Endometrial microvascular endothelial cells (primary cell): ENCODE data around the gene CCN5. TPM values are rescaled to one million over a fixed set of nuclear protein-coding genes. Genes with fewer than 3 reads are reported as not detected.

Experiments used
- in situ Hi-C: cut with HindIII; loops from 2 replicates; pipeline ENCODE4 v1.10.0; 2017; ENCODE audit warnings: low sequenced_read_pairs, low pct_unique_long_range_greater_than_20kb; ENCODE audit errors: inconsistent ontology term
- total RNA-seq: library from RNA; depleted of rRNA; stranded (reverse); fragments of >200 nt; gene quantifications from one replicate; pipeline ENCODE4 v1.2.3, GENCODE V29; 2015; ENCODE audit errors: inconsistent ontology term

CCN5 gene
- total RNA-seq, 1 donor from 2014 or later: not detected

GRCh38 chr20:44730441-44730840 is 15.3 kb downstream of the CCN5 start:
- in situ Hi-C loops: no loop called here

- in situ Hi-C loops: no loop called here
Observed at GRCh38 chr20:44731657-44732056, 16.5 kb downstream of the CCN5 start.

GRCh38 chr20:44732327-44732726 is 17.2 kb downstream of the CCN5 start:
- in situ Hi-C loops: no loop called here

GRCh38 chr20:44733341-44734069 is 18.3 kb downstream of the CCN5 start:
- in situ Hi-C loops: no loop called here

- in situ Hi-C loops: no loop called here
Observed at GRCh38 chr20:44734938-44735337, 19.8 kb downstream of the CCN5 start.

DNA sequence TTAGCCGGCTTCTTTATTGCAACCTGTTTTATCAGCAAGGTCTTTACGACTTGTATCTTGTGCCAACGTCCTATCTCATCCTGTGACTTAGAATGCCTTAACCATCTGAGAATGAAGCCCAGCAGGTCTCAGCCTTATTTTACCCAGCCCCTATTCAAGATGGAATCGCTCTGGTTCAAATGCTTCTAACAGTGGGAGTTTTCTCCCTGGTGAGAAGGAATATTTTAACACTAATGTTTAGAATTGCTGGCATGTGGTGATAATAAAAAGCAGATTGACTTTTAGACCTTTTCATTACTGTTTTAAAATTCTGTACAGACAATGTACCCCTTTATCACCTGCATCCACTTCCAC is 20.6 kb downstream of the CCN5 start:
- in situ Hi-C loops: no loop called here

DNA sequence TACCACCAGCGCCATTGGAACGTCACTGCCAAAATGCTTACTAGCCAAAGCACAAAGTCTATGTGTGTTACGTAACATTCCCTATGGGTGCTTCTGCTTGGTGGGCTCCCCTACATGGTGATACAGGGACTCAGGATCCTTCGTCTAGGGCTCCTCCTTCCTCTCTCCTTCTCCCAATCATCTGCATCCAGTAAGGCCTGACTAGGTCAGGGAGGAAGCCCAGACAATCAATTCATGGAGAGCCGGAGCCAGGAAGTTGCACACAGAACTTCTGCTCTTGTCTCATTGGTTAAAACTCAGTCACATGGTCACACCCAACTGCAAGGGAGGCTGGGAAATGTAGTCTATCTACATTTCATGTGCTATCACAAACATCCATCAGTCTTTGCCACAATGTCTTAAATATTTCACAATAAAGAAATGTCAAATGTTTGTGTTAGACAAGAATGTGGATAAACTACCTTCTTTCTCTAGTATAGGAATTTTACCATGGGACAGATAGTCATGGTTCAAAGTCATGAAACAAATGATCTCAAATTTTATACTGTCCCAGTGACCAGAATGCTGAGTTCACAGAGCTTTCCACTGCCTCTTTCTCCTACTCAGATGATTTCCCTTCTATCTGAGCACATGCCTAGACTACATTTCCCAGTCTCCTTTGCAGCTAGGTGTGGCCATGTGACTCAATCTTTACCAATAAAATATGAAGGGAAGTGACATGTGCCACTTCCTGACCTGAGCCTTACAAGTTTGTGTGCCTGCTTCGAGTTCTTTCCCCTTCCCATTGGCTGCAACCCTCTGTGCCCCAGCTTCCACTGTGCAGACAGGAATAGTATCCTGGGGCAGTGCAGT is 21.2 kb downstream of the CCN5 start:
- in situ Hi-C loops: no loop called here

DNA sequence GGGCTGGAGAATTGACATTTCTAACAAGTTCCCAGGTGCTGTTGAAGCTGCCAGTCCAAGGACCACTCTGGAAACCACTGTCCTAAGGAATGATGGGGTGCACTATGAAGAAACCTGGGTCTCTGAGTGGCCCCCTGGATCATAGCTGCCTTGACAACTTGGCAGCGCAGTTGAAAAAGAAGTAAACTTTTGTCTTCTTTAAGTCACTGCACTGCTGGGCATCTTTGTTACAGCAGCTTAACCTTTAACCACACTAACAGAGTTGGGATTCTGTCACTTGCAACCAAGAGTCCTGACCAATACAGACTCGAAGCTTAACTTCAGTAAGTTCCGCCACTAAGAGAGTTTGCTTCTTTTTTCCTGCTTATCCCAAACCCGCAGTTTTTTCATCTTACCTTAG is 21.9 kb downstream of the CCN5 start:
- in situ Hi-C loops: no loop called here

DNA sequence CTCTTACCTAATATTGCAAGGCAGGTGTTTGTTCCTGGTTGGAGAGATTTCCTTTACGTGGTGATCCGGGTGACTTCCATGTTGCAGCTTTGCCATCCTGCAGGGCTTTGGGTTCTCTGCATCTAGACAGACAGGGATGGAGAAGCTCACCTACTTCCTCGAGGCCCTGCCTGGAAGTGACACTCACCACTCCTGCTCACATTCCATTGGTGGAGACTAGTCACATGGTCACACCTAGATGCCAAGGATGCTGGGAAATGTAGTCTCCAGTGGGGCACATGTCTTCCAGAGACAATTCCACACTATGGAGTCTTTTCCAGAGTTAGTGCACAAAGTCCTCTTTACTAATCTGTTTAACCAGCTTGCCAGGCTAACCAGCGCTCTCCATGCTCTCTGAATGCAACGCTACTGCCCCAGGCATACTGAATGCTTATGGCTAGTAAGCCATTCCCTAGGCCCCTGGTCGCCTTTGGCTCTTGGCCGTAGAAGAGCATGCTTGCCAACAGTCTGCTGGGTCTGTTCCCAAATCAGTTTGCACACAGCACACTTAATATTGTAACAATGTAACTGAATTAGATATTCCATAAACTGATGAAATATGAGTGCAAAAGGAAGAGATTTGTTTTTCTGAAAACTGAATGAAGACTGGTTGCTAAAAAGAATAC is 23.8 kb downstream of the CCN5 start:
- in situ Hi-C loops: no loop called here

DNA sequence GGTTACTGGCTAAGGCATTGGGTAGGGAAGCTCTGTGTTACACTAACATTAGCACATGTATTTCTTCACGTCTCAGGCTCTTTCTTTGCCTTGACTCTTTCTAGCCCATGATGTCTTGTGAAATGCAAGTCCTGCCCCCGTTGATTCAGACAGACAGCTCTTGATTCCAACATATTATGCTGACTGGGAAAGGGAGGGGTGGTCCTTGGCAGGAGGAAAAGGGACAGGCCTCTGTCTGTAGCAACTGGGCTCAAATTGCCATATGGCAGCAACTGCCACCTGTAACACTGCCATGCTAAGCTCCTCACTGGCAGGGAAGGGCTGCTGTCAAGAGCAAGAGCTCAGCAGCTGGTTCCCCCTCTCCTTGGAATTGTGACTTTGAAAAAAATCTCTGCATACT is 24.8 kb downstream of the CCN5 start:
- in situ Hi-C loops: no loop called here

DNA sequence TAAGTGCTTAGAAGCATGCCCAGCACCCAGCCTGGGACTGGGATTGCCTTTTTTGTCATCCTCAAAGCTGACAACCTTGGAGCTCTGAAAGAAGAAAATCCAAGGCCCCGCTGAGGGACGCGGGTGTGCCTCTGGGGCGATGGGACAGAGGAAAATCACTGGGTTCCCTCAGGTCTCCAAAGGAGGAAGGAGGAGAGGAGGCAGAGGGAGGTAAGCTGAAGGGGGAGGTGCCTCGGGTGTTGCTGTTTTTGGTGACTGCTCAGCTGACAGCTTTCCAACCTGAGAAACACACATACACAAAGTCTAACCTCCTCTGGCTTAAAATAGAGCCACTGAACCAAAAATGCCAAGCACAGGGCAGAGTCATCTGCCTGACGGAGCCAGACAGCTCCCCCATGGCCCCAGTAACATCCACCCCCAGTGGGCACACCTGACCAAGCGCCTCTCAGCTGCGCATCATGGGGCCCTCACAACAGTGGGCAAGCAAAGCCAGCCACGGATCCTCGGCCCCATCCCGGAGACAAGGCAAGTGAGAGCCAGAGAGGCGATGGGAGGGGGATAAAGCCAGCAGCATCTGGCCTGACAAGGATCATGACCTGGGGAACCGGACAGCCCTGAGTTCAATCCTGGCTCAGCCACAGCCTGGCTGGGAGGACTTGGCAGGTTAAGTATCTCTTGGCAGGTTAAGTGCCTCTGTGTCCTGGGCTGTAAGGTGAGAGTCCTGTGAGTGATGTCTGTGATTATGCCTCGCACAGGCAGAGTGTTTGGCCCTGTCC is 27.3 kb downstream of the CCN5 start:
- in situ Hi-C loops: no loop called here

DNA sequence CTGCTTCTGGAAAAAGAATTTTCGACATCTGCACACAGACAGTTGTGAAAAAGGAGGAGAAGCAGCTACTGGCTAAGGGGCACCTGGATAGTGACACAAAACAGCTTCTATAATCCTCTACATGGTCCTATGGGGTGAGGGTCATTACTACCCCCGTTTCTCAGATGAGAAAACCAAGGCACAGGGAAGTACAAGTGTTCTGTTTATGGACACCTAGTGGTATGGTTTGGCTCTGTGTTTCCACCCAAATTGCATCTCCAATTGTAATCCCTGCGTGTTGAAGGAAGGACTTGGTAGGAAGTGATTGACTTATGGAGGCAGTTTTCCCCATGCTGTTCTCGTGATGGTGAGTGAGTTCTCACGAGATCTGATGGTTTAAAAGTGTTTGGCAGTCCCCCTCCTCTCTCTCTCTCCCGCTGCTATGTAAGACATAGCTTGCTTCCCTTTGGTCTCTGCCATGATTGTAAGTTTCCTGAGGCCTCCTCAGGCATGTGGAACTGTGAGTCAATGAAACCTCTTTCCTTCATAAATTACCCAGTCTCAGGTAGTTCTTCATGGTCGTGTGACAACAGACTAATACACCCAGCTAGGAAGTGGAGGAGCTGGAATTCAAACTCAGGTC is 28.0 kb downstream of the CCN5 start:
- in situ Hi-C loops: no loop called here

DNA sequence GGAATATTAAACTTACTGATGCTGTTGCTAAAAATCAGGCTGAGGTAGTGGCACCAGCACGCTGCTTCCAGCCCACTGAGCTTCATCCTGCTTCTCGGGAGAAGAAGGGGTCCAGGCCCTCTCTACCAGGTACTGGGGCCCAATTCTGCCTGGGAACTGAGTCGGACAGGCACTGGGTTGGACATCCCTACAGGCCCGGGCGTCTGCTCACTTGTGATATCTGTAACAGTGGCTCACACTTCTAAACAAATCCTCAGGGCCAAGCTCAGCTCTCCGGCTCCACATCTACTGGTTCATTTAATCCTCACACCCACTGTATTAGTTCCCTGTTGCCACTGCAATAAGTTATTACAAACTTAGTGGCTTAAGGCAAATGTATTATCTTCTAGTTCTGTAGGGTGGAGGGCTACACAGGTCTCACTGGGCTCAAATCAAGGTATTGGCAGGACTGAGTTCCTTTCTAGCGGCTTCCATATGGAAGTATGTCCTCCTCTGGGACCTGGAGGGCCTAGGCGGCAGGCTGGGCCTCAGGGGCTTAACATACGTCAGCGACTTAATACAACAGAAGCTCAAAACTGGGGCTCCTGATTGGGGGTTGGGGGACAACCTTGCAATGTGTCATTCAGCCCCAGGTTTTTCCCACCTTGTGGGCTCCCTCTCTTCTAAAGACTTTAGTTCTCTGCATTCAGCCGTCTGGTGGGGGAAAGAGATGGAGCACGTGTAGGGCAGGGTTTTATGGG is 28.9 kb downstream of the CCN5 start:
- in situ Hi-C loops: no loop called here

- in situ Hi-C loops: no loop called here
Observed at GRCh38 chr20:44745122-44745597, 30.0 kb downstream of the CCN5 start.

GRCh38 chr20:44745598-44746366 is 30.6 kb downstream of the CCN5 start, which contains the start of gene KCNK15:
Gene KCNK15 (plus strand): TSS chr20:44745865. CDS start chr20:44745911, 46 bp downstream.
- in situ Hi-C loops: no loop called here

DNA sequence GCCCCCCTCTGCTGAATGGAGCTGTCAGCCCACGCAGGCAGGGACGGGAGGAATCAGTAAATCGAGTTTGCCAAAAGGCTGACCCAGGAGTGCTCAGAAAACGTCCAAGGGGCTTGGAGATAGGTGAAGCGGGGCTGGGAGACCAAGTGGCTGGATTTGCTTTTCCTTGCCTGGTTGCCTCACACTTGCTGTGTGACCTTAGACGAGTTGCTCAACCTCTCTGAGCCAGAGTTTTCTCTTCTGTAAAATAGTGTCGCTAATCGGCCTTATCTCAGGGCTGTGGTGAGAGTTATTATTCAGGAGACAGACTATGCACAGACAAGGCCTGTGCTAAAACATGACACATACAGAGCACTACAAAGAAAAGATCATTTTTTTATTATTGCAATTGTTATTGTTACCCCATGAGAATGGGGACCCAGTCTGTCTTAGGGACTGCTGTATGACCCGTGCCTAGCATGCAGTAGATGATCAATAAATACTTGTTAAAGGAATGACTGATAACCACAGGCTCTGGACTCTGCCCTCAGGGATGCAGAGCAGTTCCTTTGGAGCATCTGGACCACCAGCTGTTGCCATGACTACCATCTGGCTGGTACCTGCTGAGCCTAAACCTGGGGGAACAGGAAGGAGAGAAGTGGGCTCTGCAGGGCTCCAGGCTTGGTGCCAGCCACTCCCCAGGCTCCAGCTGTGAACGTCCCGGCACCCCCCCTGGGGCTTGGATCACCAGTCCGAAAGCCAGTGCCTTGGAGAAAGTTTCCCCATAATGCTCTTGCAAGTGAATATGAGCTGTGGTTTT is 31.4 kb downstream of the CCN5 start:
- in situ Hi-C loops: no loop called here
